Activated T-helper 1 cell treated with anti-CD3 and anti-CD28 coated beads, Interleukin-12 subunit alpha, Interleukin-12 subunit beta, Interleukin-2, Interleukin-4 antibody, amounts not matched to agents 30 ng/mL and 10 ng/mL and 1 ng/mL, durations not matched to agents 14 hours and 24 hours and 36 hours (primary cell): Measurements from ENCODE around the gene PHF2. TPM values are rescaled to one million over a fixed set of nuclear protein-coding genes. Genes with fewer than 3 reads are reported as not detected.

Experiments used
- DNase-seq: peaks from one replicate; pipeline ENCODE4 v3.0.0; 2021; ENCODE audit warnings: low spot score
- H3K27ac Mint-ChIP-seq: one replicate; pipeline ENCODE4 v1.8.0; 2021; ENCODE audit warnings: mild to moderate bottlenecking, mixed read lengths
- H3K27me3 Mint-ChIP-seq: one replicate; pipeline ENCODE4 v1.8.0; 2022; ENCODE audit warnings: mild to moderate bottlenecking, moderate library complexity, mixed read lengths; ENCODE audit not compliant: insufficient read depth
- H3K36me3 Mint-ChIP-seq: one replicate; pipeline ENCODE4 v1.8.0; 2021; ENCODE audit warnings: low read depth, mixed read lengths
- H3K4me1 Mint-ChIP-seq: one replicate; pipeline ENCODE4 v1.8.0; 2021; ENCODE audit warnings: low read depth, mixed read lengths
- H3K4me3 Mint-ChIP-seq: one replicate; pipeline ENCODE4 v1.8.0; 2021; ENCODE audit warnings: mild to moderate bottlenecking, moderate library complexity, mixed read lengths
- H3K9me3 Mint-ChIP-seq: one replicate; pipeline ENCODE4 v1.8.0; 2021; ENCODE audit warnings: mixed read lengths
- intact Hi-C: fragments of 100-400 bp; cut with micrococcal nuclease; formaldehyde crosslinking; loops from one replicate; pipeline ENCODE4 v1.15.1; 2024
- total RNA-seq: library from RNA; stranded (reverse); gene quantifications from 2 replicates; pipeline ENCODE4 v1.2.3, GENCODE V29; 2022

The PHF2 gene
- total RNA-seq, 1 donor from 2014 or later = 24.5 TPM

DNA sequence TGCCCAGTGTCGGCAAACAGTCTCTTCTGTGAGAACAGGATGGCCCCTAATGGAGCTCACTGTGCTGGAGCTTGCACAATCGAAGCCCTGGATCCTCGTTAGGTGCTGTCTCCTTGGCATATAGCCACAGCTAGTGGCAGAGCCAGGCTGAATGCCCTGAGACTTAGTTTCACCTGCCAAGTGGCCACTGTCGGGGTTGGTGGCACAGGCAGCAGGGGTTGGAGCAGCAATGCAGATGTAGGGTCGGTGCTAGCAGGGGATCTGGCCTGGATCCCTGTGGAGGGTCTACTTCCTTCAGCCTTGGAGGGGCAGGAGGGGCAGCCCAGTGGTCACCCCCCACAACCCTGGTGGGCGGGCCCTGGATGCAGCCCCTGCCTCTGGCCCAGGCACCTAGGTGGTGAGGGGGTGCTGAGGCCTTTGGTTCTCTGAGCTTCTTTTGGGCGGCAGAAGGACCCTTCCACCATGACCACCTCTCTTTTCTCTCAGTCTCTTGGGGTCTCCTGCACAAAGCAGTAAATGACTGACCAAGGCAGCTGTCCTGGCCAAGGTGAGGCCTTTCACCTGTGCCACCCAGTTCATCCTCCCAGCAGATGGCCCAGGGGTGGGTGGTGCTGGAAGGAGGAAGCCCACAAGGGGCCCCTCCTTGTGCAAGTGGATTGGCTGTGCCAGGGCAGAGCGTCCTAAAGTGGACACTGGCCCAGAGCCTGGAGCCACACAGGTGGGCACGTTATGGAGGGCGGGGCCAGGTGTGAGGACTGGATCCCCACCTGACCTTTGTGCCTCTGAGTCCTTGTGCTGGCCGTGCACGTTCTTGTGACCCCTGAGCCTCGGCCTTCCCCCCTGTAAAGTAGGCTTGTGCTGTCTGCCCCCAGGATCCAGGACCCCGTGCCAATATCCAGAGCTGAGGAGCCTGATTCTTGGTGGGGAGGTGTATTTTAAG lies 44.8 kb downstream of the PHF2 start:
- no peaks in the 10 kb centered on the region for H3K27me3 Mint-ChIP-seq
- H3K4me1 Mint-ChIP-seq = peaks cover 6% of the 10 kb centered on the region
- DNase-seq = no peak
- intact Hi-C loops = no loop called here
- no peaks in the 10 kb centered on the region for H3K9me3 Mint-ChIP-seq
- no peak overlapping the region for H3K27ac Mint-ChIP-seq
- H3K4me3 Mint-ChIP-seq = no peak overlapping the region
- H3K36me3 Mint-ChIP-seq = no peaks in the 10 kb centered on the region

DNA sequence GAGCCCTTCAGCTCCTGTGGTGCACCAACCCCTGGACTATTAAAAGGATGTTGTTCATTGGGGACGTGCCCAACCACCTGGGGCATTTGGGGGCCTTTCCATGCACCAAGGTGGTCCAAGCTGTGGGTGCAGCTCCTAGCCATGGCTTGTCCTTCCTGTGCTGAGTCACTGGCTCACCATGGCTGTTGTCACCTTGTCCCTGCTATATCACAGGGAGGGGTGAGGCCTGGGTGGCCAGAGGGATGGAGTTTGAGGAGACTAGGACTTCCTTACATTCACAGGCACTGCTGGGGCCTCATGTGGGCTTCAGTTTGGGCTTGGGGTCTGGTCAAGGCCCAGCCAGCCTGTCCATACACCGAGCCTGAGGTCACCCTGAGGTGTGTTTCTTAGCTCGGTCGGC lies 45.5 kb downstream of the PHF2 start:
- Mint-ChIP-seq H3K4me1 (peaks cover 6% of the 10 kb centered on the region), H3K27me3 (no peaks in the 10 kb centered on the region), H3K27ac (no peak overlapping the region), H3K36me3 (no peaks in the 10 kb centered on the region), H3K4me3 (no peak overlapping the region), H3K9me3 (no peaks in the 10 kb centered on the region)
- DNase-seq = no peak
- intact Hi-C loops = no loop called here

DNA sequence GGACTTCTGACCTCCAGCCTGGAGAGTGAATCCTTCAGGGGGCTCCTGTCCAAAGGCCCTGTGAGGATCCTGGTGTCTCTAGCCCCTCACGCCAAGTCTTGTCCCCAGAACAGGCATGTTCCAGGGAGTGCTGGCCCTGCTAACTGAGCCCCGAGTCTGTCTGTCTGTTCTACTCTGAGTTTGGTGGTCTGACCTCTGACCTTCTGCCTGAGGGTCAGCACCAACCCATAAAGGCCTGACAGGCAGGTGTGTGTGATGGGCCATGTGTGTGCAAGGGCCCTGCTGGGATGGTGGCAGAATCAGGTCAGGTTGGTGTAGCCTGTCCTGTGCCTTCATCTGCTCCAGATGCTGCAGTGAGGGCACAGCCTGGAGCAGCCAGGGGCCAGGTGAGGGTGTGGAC lies 46.3 kb downstream of the PHF2 start:
- no peaks in the 10 kb centered on the region for H3K27me3 Mint-ChIP-seq
- peaks cover 6% of the 10 kb centered on the region for H3K4me1 Mint-ChIP-seq
- no peak for DNase-seq
- intact Hi-C loops = no loop called here
- H3K4me3 Mint-ChIP-seq = no peak overlapping the region
- peaks cover 3% of the 10 kb centered on the region for H3K36me3 Mint-ChIP-seq
- peaks cover 4% of the 10 kb centered on the region for H3K9me3 Mint-ChIP-seq
- H3K27ac Mint-ChIP-seq = no peak overlapping the region

DNA sequence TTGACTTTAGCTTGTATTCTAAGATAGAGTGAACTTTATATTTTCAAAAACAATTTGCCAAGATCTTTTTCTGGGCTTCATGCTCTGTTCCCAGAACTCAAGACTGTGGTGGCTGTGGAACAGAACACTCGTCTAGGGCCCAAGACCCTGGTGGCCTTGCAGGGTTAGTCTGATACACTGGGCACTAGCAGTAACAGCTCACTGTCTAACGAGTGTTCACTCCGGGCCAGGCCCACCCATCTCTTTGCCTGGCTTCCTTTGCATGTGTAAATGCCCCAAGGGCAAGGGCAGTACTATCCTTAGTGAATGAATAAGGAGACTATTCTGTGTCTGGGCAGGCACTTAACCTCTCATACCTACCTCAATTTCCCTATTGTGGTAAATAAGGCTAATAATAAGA lies 47.4 kb downstream of the PHF2 start:
- Mint-ChIP-seq H3K36me3 (peaks cover 3% of the 10 kb centered on the region), H3K4me1 (peaks cover 6% of the 10 kb centered on the region), H3K9me3 (peaks cover 11% of the 10 kb centered on the region), H3K27me3 (no peaks in the 10 kb centered on the region), H3K4me3 (no peak overlapping the region), H3K27ac (no peak overlapping the region)
- intact Hi-C loops = no loop called here
- no peak for DNase-seq

DNA sequence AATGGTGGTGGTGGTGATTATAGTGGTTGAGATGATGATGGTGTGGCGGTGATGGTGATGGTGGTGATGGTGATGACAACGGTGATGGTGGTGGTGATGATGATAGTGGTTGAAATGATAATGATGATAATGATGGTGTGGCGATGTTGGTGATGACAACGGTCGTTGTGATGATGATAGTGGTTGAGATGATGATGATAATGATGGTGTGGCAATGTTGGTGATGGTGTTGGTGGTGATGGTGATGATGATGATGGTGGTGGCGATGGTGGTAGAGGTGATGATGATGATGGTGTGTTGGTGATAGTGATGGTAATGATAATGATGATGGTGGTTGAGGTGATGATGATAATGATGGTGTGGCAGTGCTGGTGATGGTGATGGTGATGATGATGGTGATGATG lies 48.0 kb downstream of the PHF2 start:
- DNase-seq = no peak
- no peak overlapping the region for H3K4me3 Mint-ChIP-seq
- H3K27ac Mint-ChIP-seq = no peak overlapping the region
- no peaks in the 10 kb centered on the region for H3K27me3 Mint-ChIP-seq
- H3K9me3 Mint-ChIP-seq = peaks cover 11% of the 10 kb centered on the region
- H3K36me3 Mint-ChIP-seq = peaks cover 3% of the 10 kb centered on the region
- peaks cover 6% of the 10 kb centered on the region for H3K4me1 Mint-ChIP-seq
- intact Hi-C loops = no loop called here

GRCh38 chr9:93624977-93625376 lies 48.6 kb downstream of the PHF2 start:
- intact Hi-C loops = no loop called here
- peaks cover 11% of the 10 kb centered on the region for H3K9me3 Mint-ChIP-seq
- peaks cover 6% of the 10 kb centered on the region for H3K4me1 Mint-ChIP-seq

GRCh38 chr9:93629920-93630319 lies 53.5 kb downstream of the PHF2 start:
- Mint-ChIP-seq H3K27ac (no peak overlapping the region), H3K4me3 (no peak overlapping the region), H3K9me3 (peaks cover 11% of the 10 kb centered on the region), H3K27me3 (no peaks in the 10 kb centered on the region), H3K36me3 (peaks cover 3% of the 10 kb centered on the region), H3K4me1 (no peaks in the 10 kb centered on the region)
- intact Hi-C loops = no loop called here
- DNase-seq = no peak

More at GRCh38 chr9:93624977-93625376, 48.6 kb downstream of the PHF2 start:
- Mint-ChIP-seq H3K27me3 (no peaks in the 10 kb centered on the region), H3K4me3 (no peak overlapping the region), H3K36me3 (peaks cover 3% of the 10 kb centered on the region), H3K27ac (no peak overlapping the region)
- DNase-seq = no peak

GRCh38 chr9:93630806-93631411 lies 54.5 kb downstream of the PHF2 start:
- intact Hi-C loops = no loop called here
- H3K4me3 Mint-ChIP-seq = no peak overlapping the region
- H3K27me3 Mint-ChIP-seq = no peaks in the 10 kb centered on the region
- H3K4me1 Mint-ChIP-seq = no peaks in the 10 kb centered on the region
- peaks cover 8% of the 10 kb centered on the region for H3K36me3 Mint-ChIP-seq
- peaks cover 14% of the 10 kb centered on the region for H3K9me3 Mint-ChIP-seq
- no peak overlapping the region for H3K27ac Mint-ChIP-seq
- DNase-seq = no peak

DNA sequence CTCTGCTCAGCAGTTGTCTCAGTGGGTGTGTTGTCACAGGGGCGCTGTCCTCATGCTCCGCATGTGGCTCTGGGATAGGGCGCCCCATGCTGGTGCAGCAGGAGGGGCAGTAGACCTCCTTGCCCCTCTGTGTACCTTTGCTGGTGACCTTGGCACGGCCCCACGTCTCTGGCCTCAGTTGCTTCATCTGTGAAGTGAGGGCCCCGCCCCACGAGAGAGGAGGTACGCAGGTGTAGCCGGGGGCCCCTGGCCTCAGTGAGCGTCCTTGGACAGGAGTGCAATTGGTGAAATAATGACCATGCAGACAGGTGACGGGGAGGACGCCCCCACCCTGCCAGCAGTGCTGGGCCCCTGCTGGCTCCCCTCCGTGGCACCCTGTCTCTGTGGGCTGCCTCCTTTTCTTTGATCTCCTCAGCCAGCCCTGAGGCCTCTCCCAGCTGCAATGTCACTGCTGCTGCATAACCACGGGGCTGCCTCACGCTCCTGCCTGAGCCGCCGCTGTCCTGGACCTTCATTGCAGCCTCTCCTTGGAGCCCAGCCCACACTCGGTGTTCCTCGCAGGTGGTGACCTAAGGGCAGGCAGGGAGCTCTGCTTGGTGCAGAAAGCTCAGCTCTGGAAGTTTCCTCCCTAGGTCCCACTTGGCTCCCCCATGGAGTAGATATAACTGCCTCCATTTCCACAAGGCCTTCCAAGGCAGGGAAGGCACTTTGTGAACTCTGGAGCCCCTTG lies 57.3 kb downstream of the PHF2 start:
- H3K4me3 Mint-ChIP-seq = no peak overlapping the region
- no peak overlapping the region for H3K27ac Mint-ChIP-seq
- H3K27me3 Mint-ChIP-seq = no peaks in the 10 kb centered on the region
- no peaks in the 10 kb centered on the region for H3K4me1 Mint-ChIP-seq
- DNase-seq = no peak
- peaks cover 23% of the 10 kb centered on the region for H3K36me3 Mint-ChIP-seq
- H3K9me3 Mint-ChIP-seq = peaks cover 15% of the 10 kb centered on the region
- intact Hi-C loops = no loop called here

GRCh38 chr9:93634311-93635185 lies 58.2 kb downstream of the PHF2 start:
- H3K4me3 Mint-ChIP-seq = no peak overlapping the region
- no peaks in the 10 kb centered on the region for H3K4me1 Mint-ChIP-seq
- H3K27ac Mint-ChIP-seq = no peak overlapping the region
- H3K27me3 Mint-ChIP-seq = no peaks in the 10 kb centered on the region
- peaks cover 26% of the 10 kb centered on the region for H3K36me3 Mint-ChIP-seq
- H3K9me3 Mint-ChIP-seq = peaks cover 15% of the 10 kb centered on the region
- no peak for DNase-seq
- intact Hi-C loops = no loop called here

- H3K4me3 Mint-ChIP-seq = no peak overlapping the region
- no peak overlapping the region for H3K27ac Mint-ChIP-seq
- intact Hi-C loops = no loop called here
- peaks cover 15% of the 10 kb centered on the region for H3K9me3 Mint-ChIP-seq
- no peaks in the 10 kb centered on the region for H3K27me3 Mint-ChIP-seq
- no peaks in the 10 kb centered on the region for H3K4me1 Mint-ChIP-seq
- H3K36me3 Mint-ChIP-seq = peaks cover 30% of the 10 kb centered on the region
- DNase-seq = no peak
Observed at GRCh38 chr9:93635186-93636107, 59.1 kb downstream of the PHF2 start.
